Stimulated activated naive CD4-positive, alpha-beta T cell (primary cell): ENCODE measurements around the gene C1orf35.

Source experiments
- DNase-seq, 6 experiments: peaks; one replicate each; lab custom pipeline; 2025; lab: John Stamatoyannopoulos, UW

Gene C1orf35

GRCh38 chr1:228063251-228064191, 39.6 kb downstream of the C1orf35 start:
- DNase-seq = no peak

DNA sequence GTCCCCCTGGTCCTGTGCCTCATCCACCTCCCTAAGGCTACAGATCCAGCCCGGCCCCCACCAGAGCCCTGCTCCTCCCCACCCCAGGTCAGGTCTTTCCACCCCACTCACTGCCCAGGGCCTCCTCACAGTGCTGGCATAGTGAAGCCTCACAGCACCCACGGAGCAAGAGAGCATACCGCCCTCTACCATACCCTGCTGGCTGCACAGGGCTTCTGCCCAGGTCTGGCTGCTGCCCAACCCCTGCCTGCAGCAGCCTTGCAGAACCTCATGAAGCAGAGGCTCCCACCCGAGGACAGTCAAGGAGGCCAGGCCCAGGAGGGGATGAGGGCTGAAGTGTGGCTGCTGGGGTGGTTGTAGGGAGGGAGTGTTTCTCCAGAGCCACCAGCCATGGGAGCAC, 40.3 kb downstream of the C1orf35 start:
- DNase-seq = no peak

DNA sequence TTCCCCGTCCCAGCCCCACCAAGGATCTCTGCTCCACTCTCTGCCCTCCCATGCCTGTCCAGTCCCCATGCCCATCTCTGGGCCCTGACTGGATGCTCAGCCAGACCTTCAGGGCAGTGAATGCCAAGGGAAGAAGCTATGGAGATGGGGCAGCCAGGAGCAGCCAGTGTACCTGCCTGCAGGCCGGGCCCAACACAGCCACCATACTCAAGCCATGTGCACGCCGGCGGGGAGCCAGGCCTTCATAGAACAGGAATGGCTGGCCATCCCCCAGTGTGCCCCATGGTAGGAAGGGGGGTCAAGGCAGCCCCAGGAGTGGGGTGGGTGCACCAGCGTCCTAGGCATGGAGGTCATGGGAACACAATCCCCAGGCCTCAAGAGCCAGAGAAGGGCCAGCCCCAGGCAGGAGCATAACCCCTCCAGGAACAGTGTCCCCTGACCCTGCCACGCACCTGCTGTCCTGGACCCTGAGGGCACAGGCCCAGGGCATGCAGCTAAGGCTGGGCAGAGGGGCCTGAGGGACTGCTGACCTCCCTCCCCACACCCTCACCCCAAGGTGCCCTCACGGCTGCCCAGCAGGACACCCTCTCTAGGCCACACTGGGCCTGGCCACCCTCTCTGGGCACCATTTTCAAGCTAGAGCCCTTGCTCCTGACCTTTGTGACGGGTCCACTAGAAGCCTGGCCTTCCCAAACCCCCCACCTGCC, 40.9 kb downstream of the C1orf35 start:
- DNase-seq = no peak

DNA sequence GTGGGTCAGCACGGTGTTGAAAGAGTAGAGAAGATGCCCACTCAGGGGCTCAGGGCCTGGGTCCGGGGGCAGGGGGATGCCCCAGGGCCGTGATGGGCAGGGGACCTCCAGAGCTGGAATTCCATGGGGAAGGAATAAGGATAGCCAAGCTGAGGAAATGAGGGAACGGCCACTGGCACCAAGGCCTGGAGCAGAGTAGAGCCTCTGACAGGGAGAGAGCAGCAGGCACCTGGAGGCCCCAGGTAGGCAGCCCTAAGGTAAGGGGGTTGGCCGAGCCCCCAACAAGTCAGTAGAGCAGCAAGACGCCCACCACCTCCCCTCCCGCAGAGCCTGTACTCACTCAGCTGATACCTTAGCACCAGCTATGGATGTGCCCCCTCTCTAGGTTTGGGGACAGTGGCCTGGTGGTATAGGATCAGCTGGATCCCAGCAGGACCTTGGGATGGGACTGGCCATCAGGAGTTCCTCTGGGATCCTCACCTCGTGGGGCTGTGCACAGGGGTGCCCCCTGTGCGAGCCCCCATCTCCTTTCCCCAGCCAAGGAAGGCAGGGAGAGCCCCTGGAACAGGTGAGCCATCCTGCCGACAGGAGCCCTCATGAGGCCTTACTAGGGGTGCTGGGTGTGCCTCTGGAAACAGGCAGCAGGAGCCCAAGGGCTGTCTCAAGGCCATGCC, 41.6 kb downstream of the C1orf35 start:
- no peak for DNase-seq

DNA sequence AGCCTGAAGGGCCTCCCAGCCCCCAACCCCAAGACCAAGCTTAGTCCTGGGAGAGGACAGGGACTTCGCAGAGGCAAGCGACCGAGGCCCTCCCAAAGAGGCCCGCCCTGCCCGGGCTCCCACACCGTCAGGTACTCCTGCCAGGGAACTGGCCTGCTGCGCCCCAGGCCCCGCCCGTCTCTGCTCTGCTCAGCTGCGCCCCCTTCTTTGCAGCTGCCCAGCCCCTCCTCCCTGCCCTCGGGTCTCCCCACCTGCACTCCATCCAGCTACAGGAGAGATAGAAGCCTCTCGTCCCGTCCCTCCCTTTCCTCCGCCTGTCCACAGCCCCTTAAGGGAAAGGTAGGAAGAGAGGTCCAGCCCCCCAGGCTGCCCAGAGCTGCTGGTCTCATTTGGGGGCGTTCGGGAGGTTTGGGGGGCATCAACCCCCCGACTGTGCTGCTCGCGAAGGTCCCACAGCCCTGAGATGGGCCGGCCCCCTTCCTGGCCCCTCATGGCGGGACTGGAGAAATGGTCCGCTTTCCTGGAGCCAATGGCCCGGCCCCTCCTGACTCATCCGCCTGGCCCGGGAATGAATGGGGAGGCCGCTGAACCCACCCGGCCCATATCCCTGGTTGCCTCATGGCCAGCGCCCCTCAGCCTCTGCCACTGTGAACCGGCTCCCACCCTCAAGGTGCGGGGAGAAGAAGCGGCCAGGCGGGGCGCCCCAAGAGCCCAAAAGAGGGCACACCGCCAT, 42.5 kb downstream of the C1orf35 start:
- DNase-seq = no peak

GRCh38 chr1:228059634-228060457, 43.3 kb downstream of the C1orf35 start:
- peak in 5 of 6 experiments; percentile 54 to 73 (median 66) for DNase-seq

DNA sequence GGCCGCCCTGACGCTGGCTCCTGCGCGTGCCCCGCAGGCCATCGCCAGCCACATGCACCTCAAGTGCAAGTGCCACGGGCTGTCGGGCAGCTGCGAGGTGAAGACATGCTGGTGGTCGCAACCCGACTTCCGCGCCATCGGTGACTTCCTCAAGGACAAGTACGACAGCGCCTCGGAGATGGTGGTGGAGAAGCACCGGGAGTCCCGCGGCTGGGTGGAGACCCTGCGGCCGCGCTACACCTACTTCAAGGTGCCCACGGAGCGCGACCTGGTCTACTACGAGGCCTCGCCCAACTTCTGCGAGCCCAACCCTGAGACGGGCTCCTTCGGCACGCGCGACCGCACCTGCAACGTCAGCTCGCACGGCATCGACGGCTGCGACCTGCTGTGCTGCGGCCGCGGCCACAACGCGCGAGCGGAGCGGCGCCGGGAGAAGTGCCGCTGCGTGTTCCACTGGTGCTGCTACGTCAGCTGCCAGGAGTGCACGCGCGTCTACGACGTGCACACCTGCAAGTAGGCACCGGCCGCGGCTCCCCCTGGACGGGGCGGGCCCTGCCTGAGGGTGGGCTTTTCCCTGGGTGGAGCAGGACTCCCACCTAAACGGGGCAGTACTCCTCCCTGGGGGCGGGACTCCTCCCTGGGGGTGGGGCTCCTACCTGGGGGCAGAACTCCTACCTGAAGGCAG, 44.0 kb downstream of the C1orf35 start:
- DNase-seq = peak; percentile 49 to 73 (median 65)

DNA sequence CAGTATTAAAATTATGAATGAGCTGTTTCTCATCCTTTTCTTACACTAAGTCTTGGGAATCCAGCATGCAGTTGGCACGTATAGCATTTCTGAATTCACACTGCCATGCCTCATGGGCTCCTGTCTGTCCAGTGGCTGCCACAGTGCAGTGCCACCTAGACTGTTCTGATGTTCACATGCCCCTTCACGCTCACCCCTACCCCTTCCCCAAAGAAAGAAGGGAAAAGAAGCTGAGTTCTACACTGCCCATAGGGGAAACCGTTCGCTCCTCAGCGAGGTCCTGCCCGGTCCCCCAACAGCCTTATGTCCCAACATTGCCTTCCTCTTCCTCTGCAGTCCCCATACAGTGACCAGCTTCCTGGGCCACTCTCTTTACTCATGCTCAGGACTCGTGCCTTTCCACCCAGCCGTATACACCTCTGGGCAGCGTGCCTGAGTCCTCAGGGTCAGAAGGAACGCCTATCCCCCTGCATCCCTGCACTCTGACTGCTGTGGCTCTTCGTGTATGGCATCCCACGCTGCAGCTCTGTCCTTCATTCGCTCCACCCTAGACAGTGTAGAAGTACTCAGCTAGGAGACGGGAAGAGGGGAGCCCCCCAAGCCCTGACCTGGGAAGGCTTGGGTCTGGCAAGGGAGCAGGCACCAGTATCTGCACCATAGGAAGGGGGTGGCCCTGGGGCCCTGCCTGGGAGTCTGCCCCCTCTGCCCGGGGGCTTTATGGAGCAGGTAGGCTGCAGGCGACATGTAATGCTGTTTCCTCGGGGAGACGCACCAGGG, 44.8 kb downstream of the C1orf35 start:
- DNase-seq = no peak
